LNCAP (cell line): Measurements from ENCODE around the gene PLXND1.

Source experiments
- TF ChIP-seq, protein P1 (sequence below): fragments of 450-650 bp; IDR thresholded peaks from 2 replicates; pipeline ENCODE4 v1.5.1; 2017; ENCODE audit warnings: mild to moderate bottlenecking

The PLXND1 gene

DNA sequence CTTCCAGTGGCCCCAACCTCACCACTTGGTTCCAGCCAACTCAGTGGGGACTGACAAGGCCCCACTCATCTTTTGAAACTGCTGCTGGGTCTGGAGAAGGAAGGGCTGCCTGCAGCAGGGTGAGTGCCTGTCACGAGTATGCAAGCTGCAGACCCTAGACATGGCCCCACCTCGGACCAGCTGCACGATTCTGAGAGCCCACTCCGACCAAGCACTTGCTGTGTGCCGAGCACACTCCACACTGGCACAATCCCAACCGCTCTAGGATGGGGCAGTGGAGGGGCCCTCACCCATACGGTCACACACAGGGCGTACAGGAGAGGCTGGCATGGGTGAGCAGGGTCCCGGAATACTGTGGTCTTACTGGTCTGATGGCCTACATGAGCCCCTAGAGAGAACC lies 8.0 kb upstream of the PLXND1 start:
- TF ChIP-seq, protein P1, sequence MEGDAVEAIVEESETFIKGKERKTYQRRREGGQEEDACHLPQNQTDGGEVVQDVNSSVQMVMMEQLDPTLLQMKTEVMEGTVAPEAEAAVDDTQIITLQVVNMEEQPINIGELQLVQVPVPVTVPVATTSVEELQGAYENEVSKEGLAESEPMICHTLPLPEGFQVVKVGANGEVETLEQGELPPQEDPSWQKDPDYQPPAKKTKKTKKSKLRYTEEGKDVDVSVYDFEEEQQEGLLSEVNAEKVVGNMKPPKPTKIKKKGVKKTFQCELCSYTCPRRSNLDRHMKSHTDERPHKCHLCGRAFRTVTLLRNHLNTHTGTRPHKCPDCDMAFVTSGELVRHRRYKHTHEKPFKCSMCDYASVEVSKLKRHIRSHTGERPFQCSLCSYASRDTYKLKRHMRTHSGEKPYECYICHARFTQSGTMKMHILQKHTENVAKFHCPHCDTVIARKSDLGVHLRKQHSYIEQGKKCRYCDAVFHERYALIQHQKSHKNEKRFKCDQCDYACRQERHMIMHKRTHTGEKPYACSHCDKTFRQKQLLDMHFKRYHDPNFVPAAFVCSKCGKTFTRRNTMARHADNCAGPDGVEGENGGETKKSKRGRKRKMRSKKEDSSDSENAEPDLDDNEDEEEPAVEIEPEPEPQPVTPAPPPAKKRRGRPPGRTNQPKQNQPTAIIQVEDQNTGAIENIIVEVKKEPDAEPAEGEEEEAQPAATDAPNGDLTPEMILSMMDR = no peak

DNA sequence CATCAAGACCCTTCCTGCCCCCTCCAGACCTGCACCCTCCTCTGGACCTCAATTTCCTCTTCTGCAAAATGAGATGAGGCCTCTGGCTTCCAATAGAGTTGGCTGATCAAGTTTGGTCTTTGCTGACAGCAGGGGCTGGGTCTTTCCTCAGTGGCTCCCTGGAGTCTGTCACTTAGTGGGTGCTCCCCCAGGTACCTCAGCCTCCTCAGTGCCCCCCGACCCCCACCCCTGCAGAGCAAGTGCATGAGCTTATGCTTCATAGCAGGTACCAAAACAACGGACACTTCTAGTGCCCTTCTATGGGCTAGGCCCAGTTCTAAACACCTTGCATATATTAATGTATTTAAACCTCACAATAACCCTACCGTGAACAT lies 6.9 kb upstream of the PLXND1 start:
- TF ChIP-seq, protein P1 = no peak

DNA sequence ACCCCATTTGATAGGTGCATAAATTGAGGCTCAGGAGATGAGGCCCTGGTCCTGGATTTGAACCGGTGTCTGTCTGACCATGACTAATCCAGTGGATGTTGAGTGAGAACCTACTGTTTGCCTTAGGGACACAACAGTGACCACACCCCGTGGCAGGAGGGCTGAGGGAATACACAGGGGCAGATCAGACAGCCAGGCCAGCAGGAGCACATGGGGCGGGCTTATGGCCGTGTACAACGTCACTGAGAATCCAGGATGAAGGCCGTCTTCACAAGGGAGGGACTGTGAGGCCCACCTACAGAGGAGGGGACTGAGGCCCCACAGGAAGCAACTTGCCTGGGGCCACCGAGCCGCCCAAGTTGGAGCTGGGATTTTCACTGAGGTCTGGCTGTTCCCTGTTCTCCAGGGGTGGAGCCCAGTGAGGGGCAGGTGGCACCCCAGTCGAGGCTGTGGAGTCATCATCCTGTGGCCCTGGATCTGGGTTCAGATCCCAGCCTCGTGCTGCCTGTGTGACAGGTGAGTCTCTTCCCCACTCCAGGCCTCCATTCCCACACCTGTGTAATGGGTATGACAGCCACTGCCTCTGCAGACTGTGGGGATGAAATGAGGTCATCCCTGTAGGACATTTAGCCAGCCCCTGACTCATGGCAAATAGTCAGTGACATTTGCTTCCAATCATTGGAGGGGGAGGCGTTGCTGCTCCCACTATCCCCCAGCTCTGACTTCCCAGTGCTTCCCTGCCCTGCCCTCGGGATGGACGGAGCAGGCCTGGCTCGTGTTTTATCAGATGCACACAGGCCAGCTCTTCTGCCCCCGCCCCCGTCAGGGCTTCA lies 6.3 kb upstream of the PLXND1 start:
- TF ChIP-seq, protein P1 = no peak

DNA sequence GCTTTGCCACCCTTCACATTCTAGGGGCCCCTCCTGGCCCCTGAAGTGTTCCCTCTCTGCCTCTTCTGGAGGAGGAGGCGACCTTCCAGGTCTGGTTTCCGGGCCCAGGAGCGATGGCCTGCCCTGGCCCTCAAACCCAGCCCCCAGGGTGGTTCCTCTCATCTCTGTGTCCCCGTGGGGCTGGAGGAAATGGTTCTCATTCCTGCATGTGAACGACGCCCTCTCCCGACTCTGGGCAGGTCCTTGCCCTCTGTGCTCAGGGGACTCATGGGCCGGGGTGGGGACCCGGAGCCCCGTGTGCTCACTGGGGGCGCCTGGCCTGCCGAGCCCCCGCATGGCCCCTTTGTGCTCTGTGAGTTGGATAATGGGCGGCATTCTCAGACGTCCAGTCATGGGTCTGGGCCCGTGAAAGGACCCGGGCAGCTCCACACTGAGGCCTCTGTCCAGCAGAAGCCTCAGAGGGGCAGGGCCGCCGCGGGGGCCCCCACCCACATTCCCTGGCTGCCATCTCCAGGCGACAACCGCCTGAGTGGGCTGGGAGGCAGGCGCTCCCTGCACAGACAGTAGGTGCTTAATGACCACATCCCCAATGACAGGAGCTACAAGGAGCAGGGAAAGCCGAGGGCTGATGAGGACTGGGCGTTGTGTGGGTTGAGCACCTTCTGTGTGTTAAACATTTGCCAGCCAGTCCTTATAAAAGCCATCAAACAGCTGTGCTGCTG lies 5.5 kb upstream of the PLXND1 start:
- TF ChIP-seq, protein P1 = no peak

DNA sequence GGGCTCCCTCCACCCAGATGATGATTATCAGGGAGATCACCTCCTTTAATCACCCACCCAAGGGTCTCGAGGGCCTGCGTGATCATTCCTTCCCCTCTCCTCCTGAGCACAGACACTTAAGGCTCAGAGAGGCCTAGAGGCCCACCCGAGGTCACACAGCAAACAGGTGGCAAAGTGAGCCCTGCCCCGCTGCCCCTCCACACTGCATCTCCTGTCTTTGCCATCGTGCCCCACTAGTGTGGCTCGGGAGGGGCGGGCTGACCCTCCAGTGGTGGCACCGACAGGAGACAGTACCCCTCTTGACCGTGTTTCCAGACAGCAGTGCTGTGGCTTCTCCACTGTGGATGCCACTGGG lies 4.9 kb upstream of the PLXND1 start:
- TF ChIP-seq, protein P1 = no peak

DNA sequence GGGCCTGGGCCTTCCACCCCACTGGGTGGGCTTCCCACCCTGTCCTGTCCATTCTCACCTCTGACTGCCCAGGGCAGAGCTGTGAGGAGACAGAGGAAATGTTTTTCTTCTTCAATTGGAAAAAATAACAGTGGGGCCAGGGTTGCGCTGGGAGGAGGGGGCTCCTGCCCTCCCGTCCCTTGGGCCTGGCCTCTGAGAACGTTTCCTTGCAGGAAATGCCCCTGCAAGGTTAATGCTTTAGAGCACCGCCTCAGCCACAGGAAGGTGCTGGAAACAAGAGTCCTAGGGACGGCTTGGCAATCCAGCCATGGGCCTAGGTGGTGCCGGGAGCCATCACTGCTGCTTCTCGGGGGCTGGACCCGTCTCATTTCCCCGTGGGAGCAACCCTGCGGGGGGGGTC lies 3.8 kb upstream of the PLXND1 start:
- TF ChIP-seq, protein P1 = no peak

DNA sequence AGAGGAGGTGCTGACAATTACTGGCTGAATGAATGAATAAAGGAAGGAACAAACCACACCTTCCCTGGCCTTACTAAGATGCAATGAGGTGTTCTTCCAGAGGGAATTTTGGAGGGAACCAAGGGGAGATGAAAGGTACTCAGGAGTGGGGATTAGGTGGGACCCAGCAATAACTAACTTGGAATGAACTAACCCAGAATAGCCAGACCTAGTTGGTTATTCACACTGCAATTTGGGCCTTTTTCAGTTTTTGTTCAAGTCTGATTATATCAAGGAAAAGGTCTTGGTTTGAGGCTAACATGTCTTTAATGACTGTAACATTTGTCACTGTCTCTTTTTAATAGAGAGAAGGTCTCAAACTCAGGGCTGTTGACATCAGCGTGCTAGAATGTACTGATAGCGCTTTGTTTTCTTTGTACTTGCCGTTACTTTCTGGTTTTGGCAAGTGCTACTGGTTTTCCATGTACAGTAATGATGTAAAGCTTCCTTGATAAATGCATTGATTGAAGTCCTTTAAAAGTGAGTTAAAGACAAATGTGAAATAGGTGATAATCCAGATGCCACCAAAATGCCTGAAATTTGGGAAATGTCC lies 3.2 kb upstream of the PLXND1 start:
- TF ChIP-seq, protein P1 = no peak
